Right cardiac atrium (tissue), 5 donors: ENCODE data around the gene BOK. TPM values are rescaled to one million over a fixed set of nuclear protein-coding genes. Genes with fewer than 3 reads are reported as not detected.

Experiments used
- ATAC-seq, 2 donors: fragments of 200-7000 bp; cut with Tn5 transposase; one replicate each; pipeline versions ENCODE4 v1.8.0 to v1.9.1; 2020; ENCODE audit warnings: moderate library complexity in 2 of 2, mild to moderate bottlenecking in 1 of 2
- DNase-seq, 3 donors: peaks; one replicate each; pipeline ENCODE4 v3.0.0-alpha.2; 2020
- H3K27ac ChIP-seq: one replicate; pipeline ENCODE4 v1.5.1; 2013; ENCODE audit warnings: mild to moderate bottlenecking, low read length, control low read depth, moderate library complexity
- H3K27me3 ChIP-seq: one replicate; pipeline ENCODE4 v1.6.1; 2013; ENCODE audit not compliant: control insufficient read depth, insufficient read depth
- H3K4me1 ChIP-seq: one replicate; pipeline ENCODE4 v1.6.1; 2013; ENCODE audit warnings: low read length; ENCODE audit not compliant: control insufficient read depth, insufficient read depth
- H3K4me3 ChIP-seq: one replicate; pipeline ENCODE4 v1.5.1; 2013; ENCODE audit warnings: low read length, control low read depth
- H3K9me3 ChIP-seq: one replicate; pipeline ENCODE4 v1.6.1; 2013; ENCODE audit warnings: low read length; ENCODE audit not compliant: control insufficient read depth
- WGBS: extraction: QIAGEN DNeasy Blood & Tissue Kit; methylation state at CpG from one replicate; pipeline ENCODE4 v1.1.7; 2013; 5-methylcytosine and 5-hydroxymethylcytosine counted together
- intact Hi-C, 4 donors: fragments of 100-400 bp; cut with DNase I; formaldehyde crosslinking; loops; one replicate each; pipeline versions ENCODE4 v1.11.0 to v1.14.0; 2022 to 2023
- polyA plus RNA-seq: library from polyadenylated mRNA; stranded (reverse); fragments of 200-250 nt; gene quantifications from one replicate; pipeline ENCODE4 v1.2.3, GENCODE V29; 2013
- total RNA-seq, 4 donors: library from RNA; stranded (reverse); fragmentation: NEBNext Ultra II Directional; extraction: Animal tissue kit (Norgen Biotek cat#: 25700); gene quantifications; one replicate each; pipeline ENCODE4 v1.2.1, GENCODE V29; 2021
- donor health status: healthy with polysubstance abuse.
- donor health status: DM: no; HTN: yes; CAD: no.
- donor health status: DM: no; HTN: no; CAD: no.
- donor health status: DM: no; HTN: yes; CAD: no; lungs with severe emphysema.
- donor health status: DM: yes; HTN: yes; CAD: no.

BOK gene
- total and polyA plus RNA-seq, 5 donors = 2.8 to 15.0 (median 3.5) TPM

GRCh38 chr2:241548451-241548835 is 10.1 kb upstream of the BOK start:
- H3K9me3 ChIP-seq = no peaks in the 10 kb centered on the region
- DNase-seq (peak in 1 of 3 donors; percentile 13), ATAC-seq (no peak)
- no peak overlapping the region for H3K27ac ChIP-seq
- peaks cover 3% of the 10 kb centered on the region for H3K4me1 ChIP-seq
- intact Hi-C loops = no loop called here
- H3K27me3 ChIP-seq = no peaks in the 10 kb centered on the region
- no peak overlapping the region for H3K4me3 ChIP-seq
- WGBS = 89% methylated on average over 3 of the region's 3 CpGs

- DNase-seq (peak in 2 of 3 donors; percentile 36 to 53), ATAC-seq (no peak)
- no peak overlapping the region for H3K4me3 ChIP-seq
- H3K27ac ChIP-seq = no peak overlapping the region
- peaks cover 3% of the 10 kb centered on the region for H3K4me1 ChIP-seq
- H3K27me3 ChIP-seq = no peaks in the 10 kb centered on the region
- H3K9me3 ChIP-seq = no peaks in the 10 kb centered on the region
- intact Hi-C loops = no loop called here
- 84% methylated on average over 21 of the region's 21 CpGs for WGBS
Observed at GRCh38 chr2:241550616-241551580, 7.6 kb upstream of the BOK start.

- Histone ChIP-seq H3K4me1 (peaks cover 3% of the 10 kb centered on the region), H3K4me3 (no peak overlapping the region)
- WGBS = 68% methylated on average over 12 of the region's 12 CpGs
Observed at GRCh38 chr2:241551599-241551997, 6.9 kb upstream of the BOK start.

GRCh38 chr2:241551998-241552737 is 6.4 kb upstream of the BOK start:
- WGBS = 76% methylated on average over 33 of the region's 33 CpGs
- H3K27me3 ChIP-seq = no peaks in the 10 kb centered on the region
- peak in 1 of 2 donors; percentile 33 for ATAC-seq
- DNase-seq = peak in 2 of 3 donors; percentile 32 to 52
- no peaks in the 10 kb centered on the region for H3K4me1 ChIP-seq
- no peak overlapping the region for H3K27ac ChIP-seq
- intact Hi-C loops = no loop called here
- no peak overlapping the region for H3K4me3 ChIP-seq
- H3K9me3 ChIP-seq = no peaks in the 10 kb centered on the region

More at GRCh38 chr2:241551599-241551997, 6.9 kb upstream of the BOK start:
- peak in 2 of 3 donors; percentile 13 to 39 for DNase-seq
- Histone ChIP-seq H3K27ac (no peak overlapping the region), H3K27me3 (no peaks in the 10 kb centered on the region), H3K9me3 (no peaks in the 10 kb centered on the region)
- intact Hi-C loops = no loop called here
- ATAC-seq = no peak

- intact Hi-C loops = no loop called here
- WGBS = 76% methylated on average over 12 of the region's 12 CpGs
Observed at GRCh38 chr2:241553512-241553830, 5.1 kb upstream of the BOK start.

GRCh38 chr2:241553981-241554380 is 4.6 kb upstream of the BOK start:
- Histone ChIP-seq H3K27me3 (no peaks in the 10 kb centered on the region), H3K4me3 (no peak overlapping the region), H3K4me1 (no peaks in the 10 kb centered on the region), H3K27ac (no peak overlapping the region), H3K9me3 (no peaks in the 10 kb centered on the region)
- DNase-seq (peak in 1 of 3 donors; percentile 25), ATAC-seq (no peak)
- 62% methylated on average over 6 of the region's 6 CpGs for WGBS
- intact Hi-C loops = no loop called here

More at GRCh38 chr2:241553512-241553830, 5.1 kb upstream of the BOK start:
- Histone ChIP-seq H3K4me3 (no peak overlapping the region), H3K4me1 (no peaks in the 10 kb centered on the region), H3K27me3 (no peaks in the 10 kb centered on the region), H3K27ac (no peak overlapping the region), H3K9me3 (no peaks in the 10 kb centered on the region)
- peak in 1 of 3 donors; percentile 22 for DNase-seq
- ATAC-seq = no peak

- Histone ChIP-seq H3K4me3 (no peak overlapping the region), H3K27me3 (no peaks in the 10 kb centered on the region), H3K27ac (no peak overlapping the region), H3K9me3 (no peaks in the 10 kb centered on the region), H3K4me1 (no peaks in the 10 kb centered on the region)
- WGBS = 82% methylated on average over 7 of the region's 7 CpGs
- peak in 1 of 3 donors; percentile 13 for DNase-seq
- ATAC-seq = no peak
- intact Hi-C loops = no loop called here
Observed at GRCh38 chr2:241554610-241555322, 3.8 kb upstream of the BOK start.

GRCh38 chr2:241555711-241556110 is 2.8 kb upstream of the BOK start:
- DNase-seq (peak; percentile 1 to 9 (median 3)), ATAC-seq (no peak)
- intact Hi-C loops = no loop called here
- Histone ChIP-seq H3K27ac (no peak overlapping the region), H3K9me3 (no peaks in the 10 kb centered on the region), H3K27me3 (no peaks in the 10 kb centered on the region), H3K4me1 (no peaks in the 10 kb centered on the region), H3K4me3 (no peak overlapping the region)
- WGBS = 55% methylated on average over 3 of the region's 3 CpGs

- Histone ChIP-seq H3K27ac (no peak overlapping the region), H3K27me3 (no peaks in the 10 kb centered on the region), H3K9me3 (no peaks in the 10 kb centered on the region), H3K4me3 (no peak overlapping the region), H3K4me1 (no peaks in the 10 kb centered on the region)
- ATAC-seq (no peak), DNase-seq (no peak)
- intact Hi-C loops = no loop called here
Observed at GRCh38 chr2:241556746-241557145, 1.8 kb upstream of the BOK start.

- ATAC-seq (peak; percentile 45 to 56), DNase-seq (peak in 2 of 3 donors; percentile 69 to 70)
- no peaks in the 10 kb centered on the region for H3K9me3 ChIP-seq
- H3K4me3 ChIP-seq = peak overlapping the region; percentile 50
- WGBS = 6% methylated on average over 78 of the region's 78 CpGs
- H3K27me3 ChIP-seq = no peaks in the 10 kb centered on the region
- intact Hi-C loops = no loop called here
- H3K4me1 ChIP-seq = no peaks in the 10 kb centered on the region
- H3K27ac ChIP-seq = no peak overlapping the region
Observed at GRCh38 chr2:241559323-241560161, 997 bp downstream of the BOK start.
